Measurements from ENCODE around the gene JAG1.

GRCh38 chr20:10720565-10720964 lies 46.8 kb upstream of the JAG1 start:
- no peak for TF ChIP-seq CTCF (IDR thresholded peaks at IDR 0.05)
- no peak for TF ChIP-seq POLR2A (IDR thresholded peaks at IDR 0.05)
- no peak for TF ChIP-seq EP300 (IDR thresholded peaks at IDR 0.05)
